Retinal pigment epithelial cell (primary cell): ENCODE results near the gene FAM174C.
A peak's percentile ranks its signal among the peaks of the same experiment; 100 is the strongest.

Experiments used
- DNase-seq: peaks from one replicate; pipeline ENCODE4 v3.0.0-alpha.2; 2010; ENCODE audit warnings: low read depth
- H3K4me3 ChIP-seq: 2 replicates; pipeline ENCODE4 v1.5.1; 2011; ENCODE audit warnings: mild to moderate bottlenecking, low read length, control low read depth, moderate library complexity
- TF ChIP-seq, protein P1 (sequence below): conservative IDR thresholded peaks from 2 replicates; pipeline ENCODE4 v1.5.1; 2011; ENCODE audit warnings: low read depth, low read length, control low read depth, inconsistent platforms

FAM174C gene

DNA sequence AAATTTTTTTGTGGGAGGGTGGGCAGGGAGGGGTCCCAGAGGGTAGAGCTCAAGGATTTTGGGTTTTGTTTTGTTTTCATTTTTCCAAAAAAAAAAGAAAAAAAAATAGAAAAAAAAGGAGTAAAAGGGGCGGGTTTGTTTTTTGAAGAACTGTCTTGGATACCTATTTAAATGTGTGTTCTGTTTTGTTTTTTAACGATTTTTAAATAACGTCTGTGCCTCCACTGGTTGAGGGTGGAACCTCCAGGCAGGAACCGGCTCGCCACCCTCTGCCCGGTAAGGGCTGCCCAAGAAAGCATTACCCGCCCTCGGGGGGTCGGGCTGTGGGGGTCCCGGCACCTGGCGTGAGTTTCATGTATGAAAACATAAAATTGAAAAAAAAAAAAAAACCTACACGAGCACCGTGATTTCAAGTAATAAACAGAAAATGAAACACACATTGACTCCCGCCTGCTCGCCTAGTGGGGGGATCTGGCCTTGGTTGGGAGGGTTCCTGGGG is 16.6 kb upstream of the FAM174C start:
- no peak for DNase-seq
- H3K4me3 ChIP-seq: no peak overlapping the region
- TF ChIP-seq, protein P1, sequence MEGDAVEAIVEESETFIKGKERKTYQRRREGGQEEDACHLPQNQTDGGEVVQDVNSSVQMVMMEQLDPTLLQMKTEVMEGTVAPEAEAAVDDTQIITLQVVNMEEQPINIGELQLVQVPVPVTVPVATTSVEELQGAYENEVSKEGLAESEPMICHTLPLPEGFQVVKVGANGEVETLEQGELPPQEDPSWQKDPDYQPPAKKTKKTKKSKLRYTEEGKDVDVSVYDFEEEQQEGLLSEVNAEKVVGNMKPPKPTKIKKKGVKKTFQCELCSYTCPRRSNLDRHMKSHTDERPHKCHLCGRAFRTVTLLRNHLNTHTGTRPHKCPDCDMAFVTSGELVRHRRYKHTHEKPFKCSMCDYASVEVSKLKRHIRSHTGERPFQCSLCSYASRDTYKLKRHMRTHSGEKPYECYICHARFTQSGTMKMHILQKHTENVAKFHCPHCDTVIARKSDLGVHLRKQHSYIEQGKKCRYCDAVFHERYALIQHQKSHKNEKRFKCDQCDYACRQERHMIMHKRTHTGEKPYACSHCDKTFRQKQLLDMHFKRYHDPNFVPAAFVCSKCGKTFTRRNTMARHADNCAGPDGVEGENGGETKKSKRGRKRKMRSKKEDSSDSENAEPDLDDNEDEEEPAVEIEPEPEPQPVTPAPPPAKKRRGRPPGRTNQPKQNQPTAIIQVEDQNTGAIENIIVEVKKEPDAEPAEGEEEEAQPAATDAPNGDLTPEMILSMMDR: no peak

GRCh38 chr19:1259206-1259875 is 16.0 kb upstream of the FAM174C start:
- no peak for DNase-seq
- TF ChIP-seq, protein P1: no peak
- no peak overlapping the region for H3K4me3 ChIP-seq

DNA sequence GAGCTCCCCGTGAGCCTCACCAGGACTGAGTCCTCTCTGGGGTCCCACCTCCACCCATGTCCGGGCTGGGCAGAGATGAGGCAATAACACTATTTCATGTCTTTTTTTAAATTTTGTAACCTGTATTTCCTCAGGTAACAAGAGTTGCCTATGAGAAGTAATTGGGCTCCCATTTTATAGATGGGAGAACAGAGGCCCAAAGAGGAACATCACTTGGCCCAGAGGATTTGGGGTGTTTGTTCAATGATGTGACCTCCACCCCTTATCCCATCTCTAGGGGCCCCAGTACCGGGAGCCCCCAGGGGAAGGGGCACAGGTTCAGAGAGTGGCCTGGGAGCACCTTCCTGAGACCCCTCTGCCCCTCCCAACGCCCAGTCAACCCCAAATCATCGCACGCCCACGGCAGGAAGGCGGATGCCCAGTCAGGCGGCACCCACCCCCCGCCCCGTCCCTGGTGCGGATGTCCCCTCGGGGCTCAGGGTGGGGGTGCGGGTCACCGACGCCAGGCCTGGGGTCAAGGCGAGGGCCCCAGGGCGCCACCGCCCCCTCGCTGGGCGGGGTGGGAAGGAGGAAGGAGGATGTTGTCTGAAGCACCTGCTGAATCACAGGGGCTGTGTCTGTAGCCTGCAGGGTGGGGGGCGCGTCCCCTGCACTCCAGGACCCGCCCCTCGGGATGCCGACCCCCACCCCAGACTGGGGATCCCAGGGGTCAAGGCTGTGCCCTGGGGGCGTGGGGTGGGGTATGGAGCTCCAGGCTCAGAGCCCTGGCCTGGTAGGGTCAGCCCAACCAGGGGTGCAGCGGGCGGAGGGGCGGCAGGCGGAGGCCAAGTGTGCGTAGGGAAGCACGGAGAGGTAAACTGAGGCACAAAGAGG is 15.2 kb upstream of the FAM174C start:
- DNase-seq: no peak
- TF ChIP-seq, protein P1: no peak
- peak overlapping the region; percentile 30 for H3K4me3 ChIP-seq

- peak overlapping the region; percentile 60 for H3K4me3 ChIP-seq
- peak; percentile 78 for DNase-seq
- TF ChIP-seq, protein P1: no peak
Observed at GRCh38 chr19:1260749-1261537, 14.4 kb upstream of the FAM174C start.

- no peak for DNase-seq
- peak overlapping the region; percentile 60 for H3K4me3 ChIP-seq
- TF ChIP-seq, protein P1: no peak
Observed at GRCh38 chr19:1261538-1261797, 13.9 kb upstream of the FAM174C start.

DNA sequence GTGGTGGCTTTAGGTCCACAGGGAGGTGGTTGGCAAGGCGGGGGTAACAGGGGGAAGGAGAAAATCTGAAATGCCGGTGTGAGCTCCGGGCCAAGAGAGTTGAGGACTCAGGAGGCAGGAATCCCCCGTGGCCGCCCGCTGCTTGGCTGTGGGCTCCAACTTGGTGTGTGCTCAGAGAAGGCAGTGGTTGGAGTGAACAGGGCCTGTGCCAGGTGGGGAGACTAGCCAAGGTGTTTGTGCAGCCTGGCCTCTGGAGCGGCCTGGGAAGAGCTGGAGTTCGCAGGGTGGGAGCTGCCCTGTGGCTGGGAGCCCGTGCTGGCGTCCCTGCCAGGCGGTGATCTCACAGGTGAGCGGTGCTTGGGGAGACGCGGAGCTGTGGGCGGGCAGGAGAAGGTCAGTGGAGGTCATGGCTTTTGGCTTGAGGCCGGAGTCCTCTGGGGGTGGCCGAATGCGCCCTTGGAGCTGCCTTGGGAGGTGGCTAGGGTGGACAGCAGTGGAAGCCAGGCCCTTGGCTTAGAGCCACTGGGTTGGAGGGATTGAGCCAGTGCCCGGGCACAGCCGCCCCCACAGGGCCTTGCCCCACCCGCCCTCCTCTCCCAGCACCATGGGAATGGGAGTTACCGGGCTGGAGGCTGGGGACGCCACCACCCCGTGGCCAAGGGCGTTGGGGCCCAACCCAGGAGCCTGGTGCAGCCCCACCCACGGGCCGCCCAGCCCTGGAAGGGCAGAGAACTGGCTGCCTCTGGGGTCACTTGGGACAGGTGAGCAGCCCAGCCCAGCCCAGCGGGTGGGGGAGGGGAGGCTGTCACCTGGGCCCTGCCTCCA is 13.3 kb upstream of the FAM174C start:
- TF ChIP-seq, protein P1: no peak
- H3K4me3 ChIP-seq: peak overlapping the region; percentile 60
- no peak for DNase-seq
